ENCODE measurements around the gene CD27.

DNA sequence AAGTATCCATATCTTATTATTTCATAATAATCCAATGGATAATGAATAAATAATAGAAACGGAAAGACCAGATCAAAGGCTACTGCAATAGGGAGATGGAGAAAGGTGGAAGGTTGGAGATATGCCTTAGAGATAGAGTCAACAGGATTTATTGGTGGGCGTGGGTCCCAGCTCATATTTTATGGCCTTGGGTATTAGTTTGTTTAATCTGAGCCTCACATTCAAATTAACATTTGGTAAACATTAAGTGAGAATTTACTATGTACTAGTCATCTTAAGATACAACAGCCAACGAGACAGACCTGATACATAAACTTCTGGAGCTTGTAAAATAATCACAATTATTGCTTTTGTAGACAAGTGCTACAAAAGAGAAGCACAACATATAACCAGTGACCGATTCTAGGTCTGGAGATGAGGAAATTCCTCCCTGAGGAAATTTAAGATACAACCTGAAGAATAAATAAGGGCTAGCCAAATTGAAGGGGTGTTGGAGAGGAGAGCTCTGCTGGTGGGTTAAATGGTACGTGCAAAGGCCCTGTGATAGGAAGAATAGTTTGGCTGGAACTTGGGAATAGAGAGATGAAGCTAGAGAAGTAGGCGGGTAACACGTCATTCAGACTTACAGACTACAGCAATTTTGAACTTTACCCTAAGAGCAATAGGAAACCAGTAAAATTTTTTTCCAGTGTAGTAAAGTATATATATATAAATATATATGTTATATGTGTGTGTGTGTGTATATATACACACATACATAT lies 44.7 kb upstream of the CD27 start:
- TF ChIP-seq, protein P1, sequence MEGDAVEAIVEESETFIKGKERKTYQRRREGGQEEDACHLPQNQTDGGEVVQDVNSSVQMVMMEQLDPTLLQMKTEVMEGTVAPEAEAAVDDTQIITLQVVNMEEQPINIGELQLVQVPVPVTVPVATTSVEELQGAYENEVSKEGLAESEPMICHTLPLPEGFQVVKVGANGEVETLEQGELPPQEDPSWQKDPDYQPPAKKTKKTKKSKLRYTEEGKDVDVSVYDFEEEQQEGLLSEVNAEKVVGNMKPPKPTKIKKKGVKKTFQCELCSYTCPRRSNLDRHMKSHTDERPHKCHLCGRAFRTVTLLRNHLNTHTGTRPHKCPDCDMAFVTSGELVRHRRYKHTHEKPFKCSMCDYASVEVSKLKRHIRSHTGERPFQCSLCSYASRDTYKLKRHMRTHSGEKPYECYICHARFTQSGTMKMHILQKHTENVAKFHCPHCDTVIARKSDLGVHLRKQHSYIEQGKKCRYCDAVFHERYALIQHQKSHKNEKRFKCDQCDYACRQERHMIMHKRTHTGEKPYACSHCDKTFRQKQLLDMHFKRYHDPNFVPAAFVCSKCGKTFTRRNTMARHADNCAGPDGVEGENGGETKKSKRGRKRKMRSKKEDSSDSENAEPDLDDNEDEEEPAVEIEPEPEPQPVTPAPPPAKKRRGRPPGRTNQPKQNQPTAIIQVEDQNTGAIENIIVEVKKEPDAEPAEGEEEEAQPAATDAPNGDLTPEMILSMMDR (IDR thresholded peaks at IDR 0.05) = no peak
- TF ChIP-seq TAF1 (IDR thresholded peaks at IDR 0.05; ENCODE audit: borderline replicate concordance, low read depth, low read length) = no peak
- TF ChIP-seq IRF3 (IDR thresholded peaks at IDR 0.05; ENCODE audit: low read depth, low read length) = no peak
- TF ChIP-seq RAD21 (IDR thresholded peaks at IDR 0.05; ENCODE audit: low read length) = no peak
- TF ChIP-seq SIN3A (IDR thresholded peaks at IDR 0.05; ENCODE audit: borderline replicate concordance, low read depth, low read length) = no peak
- no peak for TF ChIP-seq GATA2 (CRISPR knock-in tag; IDR thresholded peaks at IDR 0.05)
- TF ChIP-seq POLR2AphosphoS5 (IDR thresholded peaks at IDR 0.05; ENCODE audit: low read depth, low read length) = no peak
- no peak for TF ChIP-seq JUND (IDR thresholded peaks at IDR 0.05)
- no peak for TF ChIP-seq RFX5 (IDR thresholded peaks at IDR 0.05; ENCODE audit: low read length)
- no peak for TF ChIP-seq PBX3 (IDR thresholded peaks at IDR 0.05)
- TF ChIP-seq, protein P2, sequence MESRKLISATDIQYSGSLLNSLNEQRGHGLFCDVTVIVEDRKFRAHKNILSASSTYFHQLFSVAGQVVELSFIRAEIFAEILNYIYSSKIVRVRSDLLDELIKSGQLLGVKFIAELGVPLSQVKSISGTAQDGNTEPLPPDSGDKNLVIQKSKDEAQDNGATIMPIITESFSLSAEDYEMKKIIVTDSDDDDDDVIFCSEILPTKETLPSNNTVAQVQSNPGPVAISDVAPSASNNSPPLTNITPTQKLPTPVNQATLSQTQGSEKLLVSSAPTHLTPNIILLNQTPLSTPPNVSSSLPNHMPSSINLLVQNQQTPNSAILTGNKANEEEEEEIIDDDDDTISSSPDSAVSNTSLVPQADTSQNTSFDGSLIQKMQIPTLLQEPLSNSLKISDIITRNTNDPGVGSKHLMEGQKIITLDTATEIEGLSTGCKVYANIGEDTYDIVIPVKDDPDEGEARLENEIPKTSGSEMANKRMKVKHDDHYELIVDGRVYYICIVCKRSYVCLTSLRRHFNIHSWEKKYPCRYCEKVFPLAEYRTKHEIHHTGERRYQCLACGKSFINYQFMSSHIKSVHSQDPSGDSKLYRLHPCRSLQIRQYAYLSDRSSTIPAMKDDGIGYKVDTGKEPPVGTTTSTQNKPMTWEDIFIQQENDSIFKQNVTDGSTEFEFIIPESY (IDR thresholded peaks at IDR 0.05; ENCODE audit: borderline replicate concordance, low read depth) = no peak
- no peak for TF ChIP-seq TCF12 (IDR thresholded peaks at IDR 0.05)
- no peak for TF ChIP-seq TEAD4 (IDR thresholded peaks at IDR 0.05; ENCODE audit: borderline replicate concordance, insufficient read depth)
- TF ChIP-seq, protein P3, sequence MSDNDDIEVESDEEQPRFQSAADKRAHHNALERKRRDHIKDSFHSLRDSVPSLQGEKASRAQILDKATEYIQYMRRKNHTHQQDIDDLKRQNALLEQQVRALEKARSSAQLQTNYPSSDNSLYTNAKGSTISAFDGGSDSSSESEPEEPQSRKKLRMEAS (IDR thresholded peaks at IDR 0.05; ENCODE audit: low read depth) = no peak

Measured in SK-N-SH (cell line).